Vagina (tissue), 2 donors: ENCODE data around the gene PGBD5. TPM values are rescaled to one million over a fixed set of nuclear protein-coding genes. Genes with fewer than 3 reads are reported as not detected.
A peak's percentile ranks its signal among the peaks of the same experiment; 100 is the strongest.

Source experiments
- DNase-seq, 2 donors: peaks; one replicate each; pipeline ENCODE4 v3.0.0-alpha.2; 2017; ENCODE audit errors: extremely low spot score in 2 of 2
- H3K27ac ChIP-seq: fragments of 200-600 bp; sonication (generic); one replicate; pipeline ENCODE4 v1.5.1; 2019
- H3K27me3 ChIP-seq: fragments of 200-600 bp; sonication (generic); one replicate; pipeline ENCODE4 v1.5.1; 2019
- H3K36me3 ChIP-seq, 2 donors: fragments of 200-600 bp; sonication (generic); one replicate each; pipeline ENCODE4 v1.5.1; 2017 to 2019
- H3K4me1 ChIP-seq: fragments of 200-600 bp; sonication (generic); one replicate; pipeline ENCODE4 v1.5.1; 2019
- H3K4me3 ChIP-seq, 2 donors: fragments of 200-600 bp; sonication (generic); 1 replicate in 1 of 2; 2 replicates in 1 of 2; pipeline ENCODE4 v1.5.1; 2016 to 2019
- H3K9me3 ChIP-seq: fragments of 200-600 bp; sonication (generic); one replicate; pipeline ENCODE4 v1.5.1; 2019
- CTCF ChIP-seq, 3 experiments: fragments of 450-650 bp in 2 of 3; fragments of 200-600 bp in 1 of 3; sonication (generic) in 1 of 3; IDR thresholded peaks; one replicate each; pipeline ENCODE4 v1.5.1; 2017 to 2019; ENCODE audit warnings: antibody characterized with exemption in 3 of 3, mild to moderate bottlenecking in 2 of 3, moderate library complexity in 2 of 3
- POLR2A ChIP-seq, 2 donors: fragments of 450-650 bp; IDR thresholded peaks; one replicate each; pipeline ENCODE4 v1.6.1; 2017; ENCODE audit warnings: antibody characterized with exemption in 2 of 2, mild to moderate bottlenecking in 2 of 2, moderate library complexity in 2 of 2
- POLR2AphosphoS5 ChIP-seq, 2 donors: sonication (generic); formaldehyde crosslinking; IDR thresholded peaks; one replicate each; pipeline ENCODE4 v1.9.0; 2017; ENCODE audit warnings: antibody characterized with exemption in 2 of 2, mild to moderate bottlenecking in 2 of 2, low read depth in 1 of 2; ENCODE audit not compliant: insufficient read depth in 1 of 2
- intact Hi-C: fragments of 100-400 bp; cut with DNase I; formaldehyde crosslinking; loops from one replicate; pipeline ENCODE4 v1.15.1; 2023
- total RNA-seq: library from RNA; depleted of rRNA; stranded (reverse); fragments of >200 nt; gene quantifications from one replicate; pipeline ENCODE4 v1.2.3, GENCODE V29; 2016

The PGBD5 gene
- total RNA-seq, 1 donor from 2014 or later: 0.98 TPM

DNA sequence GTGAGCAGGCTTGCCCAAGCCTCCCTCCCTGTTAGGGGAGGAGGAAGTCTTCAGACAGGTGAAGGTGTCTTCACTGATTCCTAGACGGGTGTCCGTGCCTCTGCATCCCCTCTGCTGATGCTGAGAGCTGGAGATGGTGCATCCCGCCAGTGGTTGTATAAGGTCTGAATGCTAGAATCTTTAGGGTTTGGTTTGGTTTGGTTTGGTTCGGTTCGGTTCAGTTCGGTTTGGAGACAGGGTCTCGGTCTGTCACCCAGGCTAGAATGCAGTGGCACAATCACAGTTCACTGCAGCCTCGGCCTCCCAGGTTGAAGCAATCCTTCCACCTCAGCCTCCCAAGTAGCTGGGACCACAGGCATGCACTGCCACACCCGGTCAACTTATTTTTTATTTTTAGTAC lies 153.6 kb downstream of the PGBD5 start:
- H3K36me3 ChIP-seq: peaks cover 0 to 25% of the 10 kb centered on the region in 2 donors
- no peaks in the 10 kb centered on the region for H3K9me3 ChIP-seq
- TF ChIP-seq POLR2A (IDR thresholded peaks at IDR 0.05) (no peak), POLR2AphosphoS5 (IDR thresholded peaks at IDR 0.05; ENCODE audit: insufficient read depth in 1 of 2, low read depth in 1 of 2) (no peak), CTCF (IDR thresholded peaks at IDR 0.05) (no peak)
- no peaks in the 10 kb centered on the region for H3K27me3 ChIP-seq
- intact Hi-C loops: no loop called here
- H3K27ac ChIP-seq: no peak overlapping the region
- no peak overlapping the region for H3K4me3 ChIP-seq
- DNase-seq: no peak
- H3K4me1 ChIP-seq: peaks cover 21% of the 10 kb centered on the region

DNA sequence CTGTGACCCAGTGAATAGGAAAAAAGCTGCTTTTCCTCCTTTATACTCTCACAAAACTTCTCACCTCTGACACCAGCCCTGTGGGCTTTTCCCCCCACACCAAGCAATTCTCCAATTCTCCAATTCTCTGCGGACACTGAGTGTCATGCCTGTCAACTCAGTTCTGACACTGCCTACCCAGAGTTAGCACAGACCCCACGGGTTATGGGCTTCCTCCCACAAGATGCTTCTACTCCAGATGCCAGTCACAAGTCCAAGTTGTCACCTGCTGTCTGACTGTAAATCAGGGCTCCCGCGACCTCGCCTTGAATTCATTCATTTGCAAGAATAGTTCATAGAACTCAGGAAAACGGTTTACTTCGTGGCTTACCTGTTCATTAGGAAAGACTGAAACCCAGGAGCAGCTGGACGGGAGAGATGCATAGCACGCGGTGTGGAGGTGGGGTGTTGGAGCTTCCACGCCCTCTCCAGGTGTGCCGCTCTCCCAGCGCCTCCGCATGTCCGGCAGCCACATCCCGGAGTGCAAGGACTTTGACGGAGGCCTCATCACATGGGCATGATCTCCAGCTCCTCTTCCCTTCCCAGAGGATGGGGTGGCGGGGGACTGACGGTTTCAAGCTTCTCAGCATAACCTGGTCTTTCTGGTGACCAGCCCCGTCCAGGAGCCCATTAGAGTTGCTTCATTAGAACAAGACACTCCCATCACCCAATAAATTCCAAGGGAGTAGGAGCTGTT lies 154.7 kb downstream of the PGBD5 start:
- no peak for DNase-seq
- intact Hi-C loops: no loop called here
- Histone ChIP-seq H3K27me3 (no peaks in the 10 kb centered on the region), H3K27ac (no peak overlapping the region), H3K36me3 (peaks cover 0 to 18% of the 10 kb centered on the region in 2 donors), H3K4me1 (peaks cover 21% of the 10 kb centered on the region), H3K4me3 (no peak overlapping the region), H3K9me3 (no peaks in the 10 kb centered on the region)
- TF ChIP-seq CTCF (IDR thresholded peaks at IDR 0.05) (no peak), POLR2AphosphoS5 (IDR thresholded peaks at IDR 0.05; ENCODE audit: insufficient read depth in 1 of 2, low read depth in 1 of 2) (no peak), POLR2A (IDR thresholded peaks at IDR 0.05) (no peak)

GRCh38 chr1:230270559-230271281 lies 155.4 kb downstream of the PGBD5 start:
- no peak for DNase-seq
- Histone ChIP-seq H3K9me3 (no peaks in the 10 kb centered on the region), H3K27me3 (no peaks in the 10 kb centered on the region), H3K36me3 (peaks cover 0 to 15% of the 10 kb centered on the region in 2 donors), H3K4me1 (peaks cover 21% of the 10 kb centered on the region), H3K27ac (peak overlapping the region; percentile 3), H3K4me3 (no peak overlapping the region)
- intact Hi-C loops: no loop called here
- TF ChIP-seq POLR2AphosphoS5 (IDR thresholded peaks at IDR 0.05; ENCODE audit: insufficient read depth in 1 of 2, low read depth in 1 of 2) (no peak), POLR2A (IDR thresholded peaks at IDR 0.05) (no peak), CTCF (IDR thresholded peaks at IDR 0.05) (no peak)

GRCh38 chr1:230270185-230270558 lies 156.0 kb downstream of the PGBD5 start:
- intact Hi-C loops: no loop called here
- Histone ChIP-seq H3K4me3 (no peak overlapping the region), H3K9me3 (no peaks in the 10 kb centered on the region), H3K27me3 (no peaks in the 10 kb centered on the region), H3K36me3 (peaks cover 0 to 16% of the 10 kb centered on the region in 2 donors), H3K4me1 (peaks cover 21% of the 10 kb centered on the region), H3K27ac (peak overlapping the region; percentile 3)
- TF ChIP-seq POLR2A (IDR thresholded peaks at IDR 0.05) (no peak), POLR2AphosphoS5 (IDR thresholded peaks at IDR 0.05; ENCODE audit: insufficient read depth in 1 of 2, low read depth in 1 of 2) (no peak), CTCF (IDR thresholded peaks at IDR 0.05) (no peak)
- DNase-seq: no peak
